Measurements from ENCODE around the gene TBC1D8.

TBC1D8 gene

DNA sequence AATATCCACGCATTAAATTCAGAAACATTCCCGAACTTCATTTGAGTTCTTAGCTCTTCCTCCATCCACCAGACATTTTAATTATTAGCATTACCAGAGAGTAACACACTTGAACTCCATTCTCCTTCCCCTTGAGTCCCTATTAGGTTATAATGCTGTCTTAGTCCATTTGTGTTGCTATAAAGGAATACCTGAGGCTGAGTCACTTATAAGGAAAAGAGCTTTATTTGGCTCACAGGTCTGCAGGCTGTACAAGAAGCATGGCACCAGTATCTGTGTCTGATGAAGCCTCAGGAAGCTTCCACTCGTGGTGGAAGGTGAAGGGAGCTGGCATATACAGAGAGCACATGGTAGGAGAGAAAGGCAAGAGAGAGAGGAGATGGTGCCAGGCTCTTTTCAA, 25.4 kb downstream of the TBC1D8 start:
- FAIRE-seq = no peak
- no peak for TF ChIP-seq POLR2A (IDR thresholded peaks at IDR 0.05; ENCODE audit: low read depth, low read length)
- no peak for TF ChIP-seq POLR2AphosphoS5 (IDR thresholded peaks at IDR 0.05; ENCODE audit: low read depth, low read length)
- TF ChIP-seq TAF1 (IDR thresholded peaks at IDR 0.05; ENCODE audit: borderline replicate concordance, low read depth, low read length) = no peak
- no peak for DNase-seq (ENCODE audit: insufficient read length)

DNA sequence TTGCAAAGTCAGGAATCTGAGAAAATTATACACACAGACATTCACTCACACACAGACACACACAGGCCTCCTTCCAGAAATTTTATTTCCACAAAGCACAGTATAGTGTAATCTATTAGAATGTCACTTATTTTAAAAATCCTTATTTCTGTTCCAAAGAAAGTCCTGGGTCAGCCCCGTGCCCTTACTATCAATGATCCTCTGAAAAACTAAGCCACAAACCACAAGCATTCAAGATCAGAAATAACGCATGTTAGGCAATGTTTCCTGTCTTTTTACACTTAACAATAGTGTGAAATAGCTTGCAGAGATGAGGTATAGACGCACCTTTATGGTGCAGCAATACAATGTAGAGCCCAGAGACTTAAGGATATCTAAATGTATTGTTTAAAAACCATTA, 25.8 kb downstream of the TBC1D8 start:
- no peak for FAIRE-seq

DNA sequence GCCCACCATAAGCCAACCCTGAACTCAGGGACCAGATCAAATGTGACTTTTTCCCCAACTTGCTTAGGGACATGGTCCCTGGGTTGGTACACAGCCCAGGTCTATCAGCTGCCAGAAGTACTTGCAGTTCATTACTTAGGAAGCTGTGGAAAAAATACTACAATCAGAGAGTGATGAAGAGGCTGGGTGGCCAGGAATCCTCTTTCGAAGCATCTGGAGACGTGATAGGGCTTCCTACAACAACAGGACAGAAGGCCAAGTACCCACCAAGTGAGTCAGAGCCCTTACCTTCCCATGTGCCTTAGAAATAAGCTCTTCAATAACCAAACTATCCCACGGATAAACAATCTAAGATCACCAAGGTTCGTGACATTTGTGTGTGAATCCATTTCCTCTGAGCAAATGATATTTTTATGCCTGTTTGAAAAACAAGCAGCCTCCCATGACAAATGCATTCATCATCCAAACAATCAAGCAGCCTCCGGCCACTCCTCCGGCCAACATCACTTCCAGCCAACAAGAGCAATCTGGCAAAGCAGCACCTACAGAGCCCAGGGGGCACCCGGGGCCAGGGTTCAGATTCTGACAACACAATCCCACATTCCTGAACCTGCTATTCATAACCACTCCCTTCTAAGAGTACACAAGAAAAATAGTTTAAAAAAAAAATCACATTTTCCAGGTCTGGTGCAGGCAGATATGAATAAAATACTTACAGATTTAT, 26.4 kb downstream of the TBC1D8 start:
- DNase-seq (ENCODE audit: insufficient read length) (no peak), FAIRE-seq (no peak)
- TF ChIP-seq TAF1 (IDR thresholded peaks at IDR 0.05; ENCODE audit: borderline replicate concordance, low read depth, low read length) = no peak
- TF ChIP-seq POLR2A (IDR thresholded peaks at IDR 0.05; ENCODE audit: low read depth, low read length) = no peak

More for the DNA sequence above, 25.8 kb downstream of the TBC1D8 start:
- no peak for DNase-seq (ENCODE audit: insufficient read length)
- no peak for TF ChIP-seq POLR2A (IDR thresholded peaks at IDR 0.05; ENCODE audit: low read depth, low read length)
- TF ChIP-seq TAF1 (IDR thresholded peaks at IDR 0.05; ENCODE audit: borderline replicate concordance, low read depth, low read length) = no peak
- TF ChIP-seq POLR2AphosphoS5 (IDR thresholded peaks at IDR 0.05; ENCODE audit: low read depth, low read length) = no peak

DNA sequence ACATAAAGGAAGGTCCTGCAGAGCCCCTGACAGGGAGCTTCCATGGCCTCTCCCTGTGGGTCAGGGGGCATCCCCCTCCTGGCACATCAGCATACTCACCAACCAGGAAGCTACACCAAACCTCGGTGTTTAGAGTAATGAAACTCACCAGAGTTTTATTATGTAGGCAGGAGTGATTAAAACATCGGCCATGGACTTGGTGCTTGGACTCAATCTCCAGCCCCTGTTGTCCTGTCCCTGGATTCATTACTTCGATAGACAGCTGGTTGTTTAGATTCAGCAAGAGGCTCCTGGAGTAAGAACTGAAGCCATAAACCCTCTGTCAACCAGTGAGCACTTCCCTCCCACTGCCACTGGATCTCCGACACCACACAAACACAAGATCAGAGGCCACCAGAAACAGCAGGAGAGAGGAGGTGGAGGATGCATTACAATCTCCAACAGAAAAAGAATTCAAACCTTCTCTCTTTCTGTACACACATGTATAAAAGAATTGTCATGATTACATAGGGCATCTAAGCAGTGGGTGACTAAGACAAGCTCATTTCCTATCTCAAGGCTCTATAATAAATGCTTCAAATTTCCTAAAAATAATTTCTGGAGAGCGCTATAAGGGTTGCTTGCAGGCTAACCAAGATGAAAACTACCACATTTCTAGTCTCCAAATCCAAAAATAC, 27.2 kb downstream of the TBC1D8 start:
- no peak for TF ChIP-seq TAF1 (IDR thresholded peaks at IDR 0.05; ENCODE audit: borderline replicate concordance, low read depth, low read length)
- FAIRE-seq = no peak

DNA sequence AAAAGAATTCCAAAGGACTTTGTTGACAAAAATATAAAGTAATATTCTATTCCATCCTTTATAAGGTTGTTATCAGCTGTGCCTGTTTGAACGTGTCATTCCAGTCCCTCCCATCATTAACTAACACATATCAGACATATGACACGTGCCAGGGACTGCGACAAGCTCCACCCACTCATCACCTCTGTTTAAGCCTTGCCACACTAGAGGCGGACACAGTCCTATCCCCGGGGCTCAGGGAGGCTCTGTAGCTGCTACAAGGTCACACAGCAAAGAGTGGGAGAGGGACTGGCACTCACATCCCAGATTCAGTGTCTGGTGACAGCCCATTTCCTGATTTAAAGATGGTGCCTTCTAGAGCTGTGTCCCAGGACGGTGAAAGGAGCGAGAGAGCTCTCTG, 30.0 kb downstream of the TBC1D8 start:
- no peak for FAIRE-seq
- no peak for DNase-seq (ENCODE audit: insufficient read length)
- TF ChIP-seq TAF1 (IDR thresholded peaks at IDR 0.05; ENCODE audit: borderline replicate concordance, low read depth, low read length) = no peak
- TF ChIP-seq POLR2AphosphoS5 (IDR thresholded peaks at IDR 0.05; ENCODE audit: low read depth, low read length) = no peak
- no peak for TF ChIP-seq POLR2A (IDR thresholded peaks at IDR 0.05; ENCODE audit: low read depth, low read length)

More for the DNA sequence above, 27.2 kb downstream of the TBC1D8 start:
- no peak for DNase-seq (ENCODE audit: insufficient read length)

GRCh38 chr2:101120124-101120996, 30.8 kb downstream of the TBC1D8 start:
- no peak for FAIRE-seq
- DNase-seq (ENCODE audit: insufficient read length) = no peak
- no peak for TF ChIP-seq POLR2A (IDR thresholded peaks at IDR 0.05; ENCODE audit: low read depth, low read length)
- TF ChIP-seq TAF1 (IDR thresholded peaks at IDR 0.05; ENCODE audit: borderline replicate concordance, low read depth, low read length) = no peak
- TF ChIP-seq POLR2AphosphoS5 (IDR thresholded peaks at IDR 0.05; ENCODE audit: low read depth, low read length) = no peak

DNA sequence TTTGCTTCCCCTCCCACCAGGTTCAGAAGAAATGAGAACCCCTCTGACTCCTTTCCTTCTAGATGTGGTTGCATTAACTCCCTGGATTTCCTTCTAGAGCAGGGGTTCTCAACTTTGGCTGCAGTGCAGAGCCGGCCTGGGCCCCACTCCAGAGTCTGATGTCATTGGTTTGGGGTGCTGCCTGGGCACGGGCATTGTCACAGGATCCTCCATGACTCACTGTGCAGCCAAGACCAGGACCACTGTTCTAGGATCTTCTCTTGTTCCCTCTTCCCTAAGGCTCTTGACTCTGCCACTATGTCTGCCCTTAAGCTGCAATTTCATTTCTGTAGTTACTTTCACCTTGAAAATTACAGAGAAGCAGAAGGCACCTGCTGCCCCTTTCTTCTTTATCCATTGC, 31.8 kb downstream of the TBC1D8 start:
- DNase-seq (ENCODE audit: insufficient read length) = no peak
- TF ChIP-seq TAF1 (IDR thresholded peaks at IDR 0.05; ENCODE audit: borderline replicate concordance, low read depth, low read length) = no peak
- TF ChIP-seq POLR2A (IDR thresholded peaks at IDR 0.05; ENCODE audit: low read depth, low read length) = no peak
- no peak for TF ChIP-seq POLR2AphosphoS5 (IDR thresholded peaks at IDR 0.05; ENCODE audit: low read depth, low read length)
- FAIRE-seq = no peak

GRCh38 chr2:101116841-101117552, 34.2 kb downstream of the TBC1D8 start:
- DNase-seq (ENCODE audit: insufficient read length) (no peak), FAIRE-seq (no peak)
- TF ChIP-seq POLR2AphosphoS5 (IDR thresholded peaks at IDR 0.05; ENCODE audit: low read depth, low read length) (no peak), TAF1 (IDR thresholded peaks at IDR 0.05; ENCODE audit: borderline replicate concordance, low read depth, low read length) (no peak), POLR2A (IDR thresholded peaks at IDR 0.05; ENCODE audit: low read depth, low read length) (no peak)

DNA sequence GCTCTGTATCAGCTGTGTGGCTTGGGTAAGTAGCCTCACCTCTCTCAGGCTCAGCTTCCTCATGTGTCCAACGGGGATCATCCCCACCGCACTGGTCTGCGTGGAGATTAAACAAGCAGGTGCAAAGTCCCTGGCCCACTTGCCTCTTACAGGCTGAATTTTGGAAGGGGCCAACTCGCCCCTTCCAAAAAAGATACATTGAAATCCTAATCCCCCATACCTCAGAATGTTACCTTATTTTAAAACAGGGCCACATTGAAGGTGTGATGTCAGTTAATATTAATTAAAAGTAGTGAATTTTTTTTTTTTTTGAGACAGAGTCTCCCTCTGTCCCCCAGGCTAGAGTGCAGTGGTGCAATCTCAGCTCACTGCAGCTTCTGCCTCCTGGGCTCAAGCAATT, 34.8 kb downstream of the TBC1D8 start:
- no peak for FAIRE-seq
- DNase-seq (ENCODE audit: insufficient read length) = no peak
- TF ChIP-seq POLR2A (IDR thresholded peaks at IDR 0.05; ENCODE audit: low read depth, low read length) = no peak

- no peak for DNase-seq (ENCODE audit: insufficient read length)
- TF ChIP-seq TAF1 (IDR thresholded peaks at IDR 0.05; ENCODE audit: borderline replicate concordance, low read depth, low read length) = no peak
- TF ChIP-seq POLR2AphosphoS5 (IDR thresholded peaks at IDR 0.05; ENCODE audit: low read depth, low read length) = no peak
- TF ChIP-seq POLR2A (IDR thresholded peaks at IDR 0.05; ENCODE audit: low read depth, low read length) = no peak
- no peak for FAIRE-seq
Observed at GRCh38 chr2:101115664-101116063, 35.5 kb downstream of the TBC1D8 start.

DNA sequence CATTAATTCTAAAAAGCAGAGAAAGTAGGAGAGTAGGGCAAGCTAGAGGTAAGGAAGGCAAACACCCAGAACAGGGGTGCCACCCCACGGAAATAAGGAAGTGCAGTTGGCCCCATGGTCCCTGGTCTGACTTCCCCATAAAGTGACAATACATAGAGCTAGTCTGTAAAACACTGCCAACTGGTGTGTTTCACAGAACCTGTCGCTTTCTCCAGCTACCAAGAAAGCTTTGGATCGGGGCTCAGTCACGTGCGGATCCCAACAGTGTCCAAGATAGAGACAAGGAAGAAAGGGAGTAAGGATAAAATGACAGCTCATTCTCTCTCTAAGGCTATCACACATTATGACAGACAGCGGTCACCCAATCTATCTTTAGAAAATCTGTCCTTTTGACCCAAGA, 36.4 kb downstream of the TBC1D8 start:
- DNase-seq (ENCODE audit: insufficient read length) (no peak), FAIRE-seq (no peak)
- no peak for TF ChIP-seq TAF1 (IDR thresholded peaks at IDR 0.05; ENCODE audit: borderline replicate concordance, low read depth, low read length)
- no peak for TF ChIP-seq POLR2AphosphoS5 (IDR thresholded peaks at IDR 0.05; ENCODE audit: low read depth, low read length)
- TF ChIP-seq POLR2A (IDR thresholded peaks at IDR 0.05; ENCODE audit: low read depth, low read length) = no peak
